H1 (cell line): Measurements from ENCODE around the gene TRIM32. TPM values are rescaled to one million over a fixed set of nuclear protein-coding genes. Genes with fewer than 3 reads are reported as not detected.

ENCODE experiments used
- EGR1 ChIP-seq: IDR thresholded peaks from 2 replicates; pipeline ENCODE4 v1.6.1; 2011; ENCODE audit warnings: low read depth, low read length, borderline replicate concordance
- EP300 ChIP-seq, 2 experiments: IDR thresholded peaks; 1 replicate in 1 of 2; 2 replicates in 1 of 2; pipeline ENCODE4 v1.6.1; 2011 to 2012; ENCODE audit warnings: low read depth in 2 of 2, low read length in 2 of 2, mild to moderate bottlenecking in 2 of 2, borderline replicate concordance in 1 of 2, inconsistent platforms in 1 of 2, moderate library complexity in 1 of 2
- FOSL1 ChIP-seq: IDR thresholded peaks from 2 replicates; pipeline ENCODE4 v1.6.1; 2011; ENCODE audit warnings: mild to moderate bottlenecking, low read depth, low read length, moderate library complexity; ENCODE audit not compliant: insufficient read depth
- SIRT6 ChIP-seq: IDR thresholded peaks from one replicate; pipeline ENCODE4 v1.7.1; 2012; ENCODE audit warnings: low read length, inconsistent platforms
- SP1 ChIP-seq: IDR thresholded peaks from 2 replicates; pipeline ENCODE4 v1.6.1; 2011; ENCODE audit warnings: low read depth, low read length
- polyA plus RNA-seq, 7 experiments: library from polyadenylated mRNA; depleted of rRNA in 3 of 7; stranded (reverse) in 5 of 7; unstranded in 2 of 7; fragments of >200 nt in 5 of 7; fragments of 200-250 nt in 2 of 7; gene quantifications; 1 replicate in 5 of 7; 2 replicates in 1 of 7; 4 replicates in 1 of 7; pipeline versions ENCODE4 v1.2.1 to v1.2.3, GENCODE V29; 2011 to 2013; ENCODE audit warnings: missing spikeins in 2 of 7, mixed read lengths in 2 of 7
- total RNA-seq: library from RNA; stranded (reverse); fragmentation: NEBNext Ultra II Directional; extraction: Animal tissue kit (Norgen Biotek cat#: 25700); gene quantifications from 2 replicates; pipeline ENCODE4 v1.2.1, GENCODE V29; 2021

The TRIM32 gene
- total and polyA plus RNA-seq, 2 of the 8 experiments (the other 6 are each of a cell fraction or from before 2014, with no cell fraction given) = 10.5 to 17.3 TPM

GRCh38 chr9:116654059-116654355 is 33.1 kb upstream of the TRIM32 start (continued):
- TF ChIP-seq EP300 (IDR thresholded peaks at IDR 0.05; ENCODE audit: borderline replicate concordance in 1 of 2, low read depth in 2 of 2, low read length in 2 of 2) (no peak), FOSL1 (no peak), SP1 (no peak), EGR1 (no peak), SIRT6 (no peak)
